Effector CD8-positive, alpha-beta T cell (primary cell): Measurements from ENCODE around the gene CTBP2.
"Not testable (repeated sequence)": the region's sequence is repeated elsewhere in the genome, so short reads cannot be mapped to it uniquely, and the experiment has no call there.

Experiments used
- DNase-seq: peaks from one replicate; lab custom pipeline; 2025; lab: John Stamatoyannopoulos, UW

CTBP2 gene

GRCh38 chr10:125158601-125159485 is 1.5 kb downstream of the CTBP2 start:
- DNase-seq = no peak

GRCh38 chr10:125158275-125158600 is 2.1 kb downstream of the CTBP2 start:
- no peak for DNase-seq

- DNase-seq = no peak
Measured at GRCh38 chr10:125157505-125157904, 2.9 kb downstream of the CTBP2 start.

- no peak for DNase-seq
Measured at GRCh38 chr10:125156739-125157480, 3.5 kb downstream of the CTBP2 start.

- no peak for DNase-seq
Measured at GRCh38 chr10:125156196-125156595, 4.2 kb downstream of the CTBP2 start.

GRCh38 chr10:125155101-125155500 is 5.3 kb downstream of the CTBP2 start:
- no peak for DNase-seq

GRCh38 chr10:125154529-125154928 is 5.8 kb downstream of the CTBP2 start:
- DNase-seq = no peak

GRCh38 chr10:125153703-125154490 is 6.5 kb downstream of the CTBP2 start:
- DNase-seq = no peak

GRCh38 chr10:125152450-125153368 is 7.7 kb downstream of the CTBP2 start:
- no peak for DNase-seq

- no peak for DNase-seq
Measured at GRCh38 chr10:125151553-125152449, 8.6 kb downstream of the CTBP2 start.

- DNase-seq = no peak
Measured at GRCh38 chr10:125151170-125151552, 9.2 kb downstream of the CTBP2 start.

GRCh38 chr10:125150376-125151083 is 9.8 kb downstream of the CTBP2 start:
- not testable (repeated sequence) for DNase-seq

- DNase-seq = no peak
Measured at GRCh38 chr10:125149680-125150047, 10.7 kb downstream of the CTBP2 start.

- DNase-seq = no peak
Measured at GRCh38 chr10:125149036-125149679, 11.2 kb downstream of the CTBP2 start.

GRCh38 chr10:125148528-125148927 is 11.8 kb downstream of the CTBP2 start:
- no peak for DNase-seq

- DNase-seq = no peak
Measured at GRCh38 chr10:125147971-125148439, 12.4 kb downstream of the CTBP2 start.

- DNase-seq = no peak
Measured at GRCh38 chr10:125146791-125147579, 13.4 kb downstream of the CTBP2 start.

- DNase-seq = no peak
Measured at GRCh38 chr10:125145636-125146035, 14.7 kb downstream of the CTBP2 start.
